Neural cell (in vitro differentiated cells): ENCODE data around the gene GLIS2. TPM values are rescaled to one million over a fixed set of nuclear protein-coding genes. Genes with fewer than 3 reads are reported as not detected.

Source experiments
- H2AFZ ChIP-seq: fragments of 200-600, 300-800 bp; sonication (generic), shearing (Covaris generic); 2 replicates; pipeline ENCODE4 v1.6.0; 2014; ENCODE audit warnings: low read depth, mild to moderate bottlenecking, antibody characterized with exemption, low read length, moderate library complexity
- H3F3A ChIP-seq: fragments of 200-600 bp; shearing (Covaris generic); 2 replicates; pipeline ENCODE4 v1.6.1; 2016; ENCODE audit warnings: mild to moderate bottlenecking, moderate library complexity, mixed read lengths, antibody characterized with exemption, low read length; ENCODE audit not compliant: insufficient read depth, poor library complexity, severe bottlenecking
- H3K27ac ChIP-seq: fragments of 200-600, 300-800 bp; sonication (generic), shearing (Covaris generic); 2 replicates; pipeline ENCODE4 v1.5.1; 2014; ENCODE audit warnings: mild to moderate bottlenecking, low read length, moderate library complexity
- H3K27me3 ChIP-seq: fragments of 300-800, 200-600 bp; sonication (generic), shearing (Covaris generic); 2 replicates; pipeline ENCODE4 v1.6.0; 2014; ENCODE audit warnings: mild to moderate bottlenecking, low read depth, low read length, moderate library complexity; ENCODE audit not compliant: insufficient read depth
- H3K36me3 ChIP-seq: fragments of 300-800, 200-600 bp; sonication (generic), shearing (Covaris generic); 2 replicates; pipeline ENCODE4 v1.5.1; 2014; ENCODE audit warnings: mild to moderate bottlenecking, antibody characterized with exemption, low read length, moderate library complexity; ENCODE audit not compliant: insufficient read depth
- H3K4me2 ChIP-seq: fragments of 300-800, 200-600 bp; sonication (generic), shearing (Covaris generic); 2 replicates; pipeline ENCODE4 v1.6.0; 2014; ENCODE audit warnings: mild to moderate bottlenecking, low read length
- H3K4me3 ChIP-seq: fragments of 300-800, 200-600 bp; sonication (generic), shearing (Covaris generic); 2 replicates; pipeline ENCODE4 v1.5.1; 2014; ENCODE audit warnings: mild to moderate bottlenecking, low read length, moderate library complexity
- H3K79me2 ChIP-seq: fragments of 200-600 bp; shearing (Covaris generic); replicated peaks from 2 replicates; pipeline ENCODE4 v1.6.0; 2014; ENCODE audit warnings: mild to moderate bottlenecking, low read length, moderate library complexity; ENCODE audit not compliant: insufficient read depth
- H3K9ac ChIP-seq: fragments of 300-800, 200-600 bp; sonication (generic), shearing (Covaris generic); 2 replicates; pipeline ENCODE4 v1.6.1; 2016; ENCODE audit warnings: mild to moderate bottlenecking, low read length, mixed read lengths
- H3K9me2 ChIP-seq: fragments of 200-600 bp; shearing (Covaris generic); 2 replicates; pipeline ENCODE4 v1.6.1; 2016; ENCODE audit warnings: mild to moderate bottlenecking, low read length, mixed read lengths; ENCODE audit not compliant: insufficient read depth
- H3K9me3 ChIP-seq: fragments of 200-600, 300-800 bp; sonication (generic), shearing (Covaris generic); 2 replicates; pipeline ENCODE4 v1.6.1; 2016; ENCODE audit warnings: mild to moderate bottlenecking, mixed run types, low read length, moderate library complexity, mixed read lengths
- H4K20me1 ChIP-seq: fragments of 200-600 bp; shearing (Covaris generic); 2 replicates; pipeline ENCODE4 v1.6.1; 2016; ENCODE audit warnings: mild to moderate bottlenecking, mixed run types; ENCODE audit not compliant: insufficient read depth
- EP300 ChIP-seq: fragments of 450-650 bp; conservative IDR thresholded peaks from 2 replicates; pipeline ENCODE4 v1.6.1; 2014; ENCODE audit warnings: antibody characterized with exemption, mild to moderate bottlenecking, moderate library complexity; ENCODE audit not compliant: poor library complexity, severe bottlenecking
- EZH2 ChIP-seq: fragments of 200-600, 300-800 bp; shearing (Covaris generic), sonication (generic); IDR thresholded peaks from 2 replicates; pipeline ENCODE4 v1.6.1; 2014; ENCODE audit warnings: antibody characterized with exemption, low read length, borderline replicate concordance, mild to moderate bottlenecking; ENCODE audit not compliant: insufficient read depth, poor library complexity, severe bottlenecking
- MXI1 ChIP-seq: fragments of 450-650 bp; conservative IDR thresholded peaks from 2 replicates; pipeline ENCODE4 v1.6.1; 2014; ENCODE audit warnings: antibody characterized with exemption, mild to moderate bottlenecking; ENCODE audit not compliant: poor library complexity, severe bottlenecking
- POLR2AphosphoS5 ChIP-seq: IDR thresholded peaks from 2 replicates; pipeline ENCODE4 v1.6.1; 2012
- RAD21 ChIP-seq: fragments of 450-650 bp; conservative IDR thresholded peaks from 2 replicates; pipeline ENCODE4 v1.6.1; 2014; ENCODE audit warnings: antibody characterized with exemption, mild to moderate bottlenecking, moderate library complexity
- REST ChIP-seq: IDR thresholded peaks from 2 replicates; pipeline ENCODE4 v1.6.1; 2012; ENCODE audit warnings: borderline replicate concordance
- SMC3 ChIP-seq: fragments of 450-650 bp; conservative IDR thresholded peaks from 2 replicates; pipeline ENCODE4 v1.6.1; 2014; ENCODE audit warnings: antibody characterized with exemption, mild to moderate bottlenecking, moderate library complexity; ENCODE audit not compliant: poor library complexity
- TAF1 ChIP-seq: IDR thresholded peaks from 2 replicates; pipeline ENCODE4 v1.6.1; 2012; ENCODE audit warnings: low read depth
- polyA plus RNA-seq: library from polyadenylated mRNA; depleted of rRNA; stranded (reverse); fragments of >200 nt; gene quantifications from 2 replicates; pipeline ENCODE4 v1.2.3, GENCODE V29; 2014
- TF ChIP-seq, protein P1 (sequence below): fragments of 450-650 bp; IDR thresholded peaks from 2 replicates; pipeline ENCODE4 v1.5.1; 2014; ENCODE audit warnings: antibody characterized with exemption, mild to moderate bottlenecking, moderate library complexity; ENCODE audit not compliant: poor library complexity, severe bottlenecking

GLIS2 gene
- polyA plus RNA-seq, 1 donor from 2014 or later, result 2.6 TPM

DNA sequence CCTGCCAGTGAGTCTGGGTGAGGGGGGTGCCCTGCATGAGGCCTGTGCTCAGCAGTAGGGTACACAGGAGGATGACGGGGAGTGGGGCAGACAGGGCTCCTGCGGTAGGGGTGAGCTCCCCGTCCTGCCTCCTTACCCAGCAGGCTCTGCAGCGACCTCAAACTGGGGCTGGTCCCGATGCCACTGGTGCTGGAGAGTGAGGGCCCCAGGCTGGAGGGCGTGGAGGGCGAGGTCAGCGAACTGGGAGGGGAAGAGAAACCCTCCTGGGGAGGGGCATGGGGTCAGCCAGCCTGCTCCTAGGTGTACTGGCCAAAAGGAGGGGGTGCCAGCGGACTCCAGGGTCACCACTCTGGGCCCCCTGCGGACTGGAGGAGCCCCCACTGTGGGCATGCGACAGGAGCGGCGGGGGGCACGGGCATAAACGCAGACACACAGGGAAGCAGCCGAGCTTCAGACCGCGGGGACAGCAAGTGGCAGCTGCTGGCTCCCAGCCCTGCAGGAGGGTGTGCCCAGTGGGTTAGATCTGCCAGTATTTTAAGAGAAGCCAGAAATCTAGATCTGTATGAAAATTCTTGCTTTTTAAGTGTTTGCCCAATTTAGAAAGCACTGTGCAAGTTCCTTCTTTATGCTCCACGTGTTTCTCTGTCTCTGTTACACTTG lies 46.7 kb downstream of the GLIS2 start:
- Histone ChIP-seq H3K4me2 (no peak overlapping the region), H3F3A (no peaks in the 10 kb centered on the region), H3K9me2 (no peaks in the 10 kb centered on the region), H4K20me1 (no peaks in the 10 kb centered on the region), H3K79me2 (no peaks in the 10 kb centered on the region), H3K9ac (no peak overlapping the region), H3K27me3 (no peaks in the 10 kb centered on the region), H3K36me3 (no peaks in the 10 kb centered on the region), H2AFZ (no peak overlapping the region), H3K9me3 (no peaks in the 10 kb centered on the region), H3K4me3 (no peak overlapping the region), H3K27ac (no peak overlapping the region)
- TF ChIP-seq SMC3, result no peak
- TF ChIP-seq REST, result no peak
- TF ChIP-seq MXI1, result no peak
- no peak for TF ChIP-seq EZH2
- TF ChIP-seq EP300, result no peak
- no peak for TF ChIP-seq RAD21
- TF ChIP-seq POLR2AphosphoS5, result no peak
- TF ChIP-seq, protein P1, sequence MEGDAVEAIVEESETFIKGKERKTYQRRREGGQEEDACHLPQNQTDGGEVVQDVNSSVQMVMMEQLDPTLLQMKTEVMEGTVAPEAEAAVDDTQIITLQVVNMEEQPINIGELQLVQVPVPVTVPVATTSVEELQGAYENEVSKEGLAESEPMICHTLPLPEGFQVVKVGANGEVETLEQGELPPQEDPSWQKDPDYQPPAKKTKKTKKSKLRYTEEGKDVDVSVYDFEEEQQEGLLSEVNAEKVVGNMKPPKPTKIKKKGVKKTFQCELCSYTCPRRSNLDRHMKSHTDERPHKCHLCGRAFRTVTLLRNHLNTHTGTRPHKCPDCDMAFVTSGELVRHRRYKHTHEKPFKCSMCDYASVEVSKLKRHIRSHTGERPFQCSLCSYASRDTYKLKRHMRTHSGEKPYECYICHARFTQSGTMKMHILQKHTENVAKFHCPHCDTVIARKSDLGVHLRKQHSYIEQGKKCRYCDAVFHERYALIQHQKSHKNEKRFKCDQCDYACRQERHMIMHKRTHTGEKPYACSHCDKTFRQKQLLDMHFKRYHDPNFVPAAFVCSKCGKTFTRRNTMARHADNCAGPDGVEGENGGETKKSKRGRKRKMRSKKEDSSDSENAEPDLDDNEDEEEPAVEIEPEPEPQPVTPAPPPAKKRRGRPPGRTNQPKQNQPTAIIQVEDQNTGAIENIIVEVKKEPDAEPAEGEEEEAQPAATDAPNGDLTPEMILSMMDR, result no peak
- TF ChIP-seq TAF1, result no peak

DNA sequence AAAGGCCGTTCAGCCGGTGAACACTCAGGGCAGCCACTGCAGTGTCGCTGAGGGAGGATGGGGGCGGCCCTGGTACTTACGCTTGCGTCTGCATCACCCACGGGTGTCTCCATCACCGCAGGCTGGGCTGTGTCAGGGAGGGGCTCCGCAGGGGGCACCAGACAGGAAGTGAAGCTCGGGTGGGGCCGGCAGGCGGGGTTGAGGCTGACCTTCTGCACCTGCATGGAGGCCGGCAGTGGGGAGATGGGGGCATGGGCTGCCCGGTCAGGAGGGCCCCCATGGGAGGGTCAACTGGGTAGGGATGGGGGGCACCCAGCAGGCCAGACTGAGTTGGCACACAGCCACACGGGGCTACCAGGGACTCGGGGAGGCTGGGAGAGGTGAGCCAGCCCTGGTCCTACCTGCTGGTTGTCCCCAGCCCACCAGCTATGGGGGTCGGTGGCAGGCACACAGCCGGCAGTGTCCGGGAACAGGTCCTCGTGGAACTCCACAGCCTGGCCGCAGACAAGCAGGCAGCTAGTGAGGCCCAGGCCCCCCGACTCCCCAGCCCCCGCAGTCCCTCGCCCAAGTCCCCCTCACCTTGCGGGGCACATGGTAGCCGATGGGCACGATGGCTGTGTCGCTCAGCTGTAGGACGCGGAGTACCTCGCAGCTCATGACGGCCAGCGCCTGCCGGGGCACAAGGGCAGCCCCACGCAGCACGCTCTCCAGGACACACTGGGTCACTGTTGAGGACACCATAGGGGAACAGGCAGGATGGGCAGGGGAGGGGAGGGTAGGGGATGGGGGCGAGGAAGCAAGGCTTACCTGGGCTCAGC lies 48.5 kb downstream of the GLIS2 start:
- H3K27ac ChIP-seq, result no peak overlapping the region

More for the DNA sequence above, 48.5 kb downstream of the GLIS2 start:
- Histone ChIP-seq H2AFZ (no peak overlapping the region), H3K9me3 (no peaks in the 10 kb centered on the region), H3K4me3 (no peak overlapping the region), H3K9me2 (no peaks in the 10 kb centered on the region), H3K9ac (no peak overlapping the region), H3K79me2 (no peaks in the 10 kb centered on the region), H4K20me1 (no peaks in the 10 kb centered on the region), H3K27me3 (no peaks in the 10 kb centered on the region), H3F3A (no peaks in the 10 kb centered on the region), H3K4me2 (no peak overlapping the region), H3K36me3 (no peaks in the 10 kb centered on the region)
- TF ChIP-seq, protein P1, result no peak
- TF ChIP-seq POLR2AphosphoS5 (no peak), SMC3 (no peak), TAF1 (no peak), EP300 (no peak)
